IPS DF 19.7 (cell line): Measurements from ENCODE around the gene RRP1B.
"Not testable (repeated sequence)": the region's sequence is repeated elsewhere in the genome, so short reads cannot be mapped to it uniquely, and the experiment has no call there.

ENCODE experiments used
- DNase-seq: peaks from one replicate; pipeline ENCODE4 v3.0.0-alpha.2; 2013; ENCODE audit warnings: low read depth, low spot score

The RRP1B gene

GRCh38 chr21:43659136-43660000, at the start of gene RRP1B, which contains the start of gene HSF2BP:
TSS of gene RRP1B (plus strand) at chr21:43659560. CDS start at chr21:43659665, 105 bp downstream.
TSS of gene HSF2BP (minus strand) at chr21:43659488. CDS start at chr21:43658096, 1,392 bp downstream.
- DNase-seq, result peak; percentile 33

GRCh38 chr21:43611598-43612369, 47.6 kb upstream of the RRP1B start:
- DNase-seq, result peak; percentile 15

- no peak for DNase-seq
Measured at GRCh38 chr21:43613755-43614638, 45.4 kb upstream of the RRP1B start.

- no peak for DNase-seq
Measured at GRCh38 chr21:43614839-43615238, 44.5 kb upstream of the RRP1B start.

GRCh38 chr21:43616861-43617260, 42.5 kb upstream of the RRP1B start:
- DNase-seq, result not testable (repeated sequence)

GRCh38 chr21:43618940-43619339, 40.4 kb upstream of the RRP1B start:
- no peak for DNase-seq

- no peak for DNase-seq
Measured at GRCh38 chr21:43619344-43619743, 40.0 kb upstream of the RRP1B start.

- DNase-seq, result no peak
Measured at GRCh38 chr21:43619856-43620255, 39.5 kb upstream of the RRP1B start.

GRCh38 chr21:43622796-43623195, 36.6 kb upstream of the RRP1B start:
- no peak for DNase-seq

- DNase-seq, result no peak
Measured at GRCh38 chr21:43623588-43623987, 35.8 kb upstream of the RRP1B start.

- DNase-seq, result no peak
Measured at GRCh38 chr21:43624339-43624738, 35.0 kb upstream of the RRP1B start.

GRCh38 chr21:43626390-43626789, 33.0 kb upstream of the RRP1B start:
- no peak for DNase-seq

GRCh38 chr21:43627527-43627926, 31.8 kb upstream of the RRP1B start:
- no peak for DNase-seq

GRCh38 chr21:43631411-43632107, 27.8 kb upstream of the RRP1B start:
- DNase-seq, result no peak

GRCh38 chr21:43632373-43632905, 26.9 kb upstream of the RRP1B start:
- DNase-seq, result no peak

- DNase-seq, result no peak
Measured at GRCh38 chr21:43634618-43635017, 24.7 kb upstream of the RRP1B start.

- DNase-seq, result no peak
Measured at GRCh38 chr21:43635436-43635835, 23.9 kb upstream of the RRP1B start.

- DNase-seq, result no peak
Measured at GRCh38 chr21:43637530-43638158, 21.7 kb upstream of the RRP1B start.

- no peak for DNase-seq
Measured at GRCh38 chr21:43639470-43640353, 19.6 kb upstream of the RRP1B start.
